ENCODE results near the gene ANOS1.
"Not testable (repeated sequence)": the region's sequence is repeated elsewhere in the genome, so short reads cannot be mapped to it uniquely, and the experiment has no call there.

ANOS1 gene, protein sequence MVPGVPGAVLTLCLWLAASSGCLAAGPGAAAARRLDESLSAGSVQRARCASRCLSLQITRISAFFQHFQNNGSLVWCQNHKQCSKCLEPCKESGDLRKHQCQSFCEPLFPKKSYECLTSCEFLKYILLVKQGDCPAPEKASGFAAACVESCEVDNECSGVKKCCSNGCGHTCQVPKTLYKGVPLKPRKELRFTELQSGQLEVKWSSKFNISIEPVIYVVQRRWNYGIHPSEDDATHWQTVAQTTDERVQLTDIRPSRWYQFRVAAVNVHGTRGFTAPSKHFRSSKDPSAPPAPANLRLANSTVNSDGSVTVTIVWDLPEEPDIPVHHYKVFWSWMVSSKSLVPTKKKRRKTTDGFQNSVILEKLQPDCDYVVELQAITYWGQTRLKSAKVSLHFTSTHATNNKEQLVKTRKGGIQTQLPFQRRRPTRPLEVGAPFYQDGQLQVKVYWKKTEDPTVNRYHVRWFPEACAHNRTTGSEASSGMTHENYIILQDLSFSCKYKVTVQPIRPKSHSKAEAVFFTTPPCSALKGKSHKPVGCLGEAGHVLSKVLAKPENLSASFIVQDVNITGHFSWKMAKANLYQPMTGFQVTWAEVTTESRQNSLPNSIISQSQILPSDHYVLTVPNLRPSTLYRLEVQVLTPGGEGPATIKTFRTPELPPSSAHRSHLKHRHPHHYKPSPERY

DNA sequence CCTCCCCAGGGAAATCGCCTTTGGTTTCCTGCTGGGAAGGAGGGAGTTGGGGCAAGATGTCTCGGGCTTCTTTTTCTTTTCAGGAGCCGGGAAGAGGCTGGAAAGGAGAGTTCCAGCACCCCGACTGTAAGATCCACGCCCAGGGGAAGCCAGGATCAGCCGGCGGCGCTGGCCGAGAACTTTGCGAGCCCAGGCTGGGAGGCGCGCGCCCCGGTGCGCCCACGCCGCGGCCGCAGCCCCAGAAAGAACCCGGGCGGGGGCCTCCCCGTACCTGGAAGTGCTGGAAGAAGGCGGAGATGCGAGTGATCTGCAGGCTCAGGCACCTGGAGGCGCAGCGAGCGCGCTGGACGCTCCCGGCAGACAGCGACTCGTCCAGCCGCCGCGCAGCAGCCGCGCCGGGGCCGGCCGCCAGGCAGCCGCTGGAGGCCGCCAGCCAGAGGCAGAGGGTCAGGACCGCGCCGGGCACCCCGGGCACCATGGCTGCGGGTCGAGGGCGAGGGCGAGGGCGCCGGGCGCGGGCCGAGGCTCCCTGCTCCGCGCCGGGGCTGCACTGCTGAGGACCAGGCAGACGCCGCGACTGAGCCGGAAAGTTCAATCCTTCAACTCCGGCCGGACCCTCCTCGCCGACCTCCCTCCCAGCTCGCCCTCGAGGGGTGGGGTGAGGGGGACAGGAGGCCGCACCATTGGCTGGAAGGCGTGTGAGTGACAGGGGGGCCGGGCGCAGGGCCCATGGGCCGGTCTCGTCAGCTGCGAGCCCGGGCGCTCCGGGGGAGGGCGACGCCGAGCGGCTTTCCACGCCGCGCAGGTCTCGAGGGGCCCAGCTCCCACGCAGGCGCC lies at the start of gene ANOS1:
ANOS1 (minus strand) TSS at position 579 of the 837 bp plus-strand sequence; CDS start at position 478, 101 bp downstream.
- DNase-seq (ENCODE audit: low read depth in 3 of 3), result no peak

DNA sequence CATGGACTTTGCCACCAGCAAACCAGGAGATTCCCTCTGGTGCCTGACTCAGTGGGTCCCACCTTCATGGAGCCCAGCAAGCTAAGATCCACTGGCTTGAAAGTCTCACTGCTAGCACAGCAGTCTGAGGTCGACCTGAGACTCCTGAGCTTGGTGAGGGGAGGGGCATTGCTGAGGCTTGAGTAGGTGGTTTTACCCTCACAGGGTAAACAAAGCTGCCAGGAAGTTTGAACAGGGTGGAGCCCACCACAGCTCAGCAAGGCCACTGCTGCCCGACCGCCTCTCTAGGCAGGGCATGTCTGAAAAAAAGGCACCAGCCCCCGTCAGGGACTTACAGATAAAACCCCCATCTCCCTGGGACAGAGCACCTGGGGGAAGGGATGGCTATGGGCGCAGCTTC lies 41.2 kb upstream of the ANOS1 start:
- no peak for DNase-seq (ENCODE audit: low read depth in 3 of 3)

DNA sequence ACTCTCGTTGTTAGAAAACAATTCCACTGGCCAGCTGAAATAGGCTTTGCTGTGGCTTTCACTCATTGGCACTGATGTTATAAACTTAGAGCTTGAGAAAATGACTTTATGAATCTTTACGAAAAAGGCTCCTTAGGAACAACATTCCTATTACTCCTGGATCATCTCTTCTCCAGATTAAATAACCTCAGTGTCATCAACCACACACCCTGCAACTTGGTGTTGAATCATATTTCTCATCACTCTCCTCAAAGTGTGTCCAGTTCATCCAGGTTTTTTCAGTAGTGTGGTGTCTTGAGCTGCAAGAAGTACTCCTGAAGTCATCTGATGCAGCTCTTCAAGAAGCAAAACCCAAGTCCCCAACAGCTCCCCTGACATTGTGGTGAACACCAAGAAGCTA lies 28.1 kb upstream of the ANOS1 start:
- DNase-seq (ENCODE audit: low read depth in 3 of 3), result no peak

DNA sequence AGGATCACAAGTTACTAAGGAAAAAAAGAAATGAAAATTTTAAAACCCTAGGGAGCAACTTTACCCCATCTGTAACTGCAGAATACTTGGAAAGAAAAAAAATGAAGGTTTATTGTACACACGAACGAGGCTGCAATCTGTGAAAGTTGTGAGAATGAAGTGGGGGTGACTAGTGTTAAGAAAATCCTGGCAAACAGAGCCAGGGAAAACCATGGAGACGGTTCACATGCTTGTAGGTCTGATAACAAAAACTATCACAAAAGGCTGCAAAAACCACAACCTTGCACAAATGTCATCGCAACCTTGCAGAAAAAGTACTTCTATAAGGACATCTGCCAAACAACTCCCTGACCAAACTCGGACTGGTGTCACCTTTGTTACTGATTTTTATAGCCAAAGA lies 26.8 kb upstream of the ANOS1 start:
- DNase-seq (ENCODE audit: low read depth in 3 of 3), result not testable (repeated sequence)

DNA sequence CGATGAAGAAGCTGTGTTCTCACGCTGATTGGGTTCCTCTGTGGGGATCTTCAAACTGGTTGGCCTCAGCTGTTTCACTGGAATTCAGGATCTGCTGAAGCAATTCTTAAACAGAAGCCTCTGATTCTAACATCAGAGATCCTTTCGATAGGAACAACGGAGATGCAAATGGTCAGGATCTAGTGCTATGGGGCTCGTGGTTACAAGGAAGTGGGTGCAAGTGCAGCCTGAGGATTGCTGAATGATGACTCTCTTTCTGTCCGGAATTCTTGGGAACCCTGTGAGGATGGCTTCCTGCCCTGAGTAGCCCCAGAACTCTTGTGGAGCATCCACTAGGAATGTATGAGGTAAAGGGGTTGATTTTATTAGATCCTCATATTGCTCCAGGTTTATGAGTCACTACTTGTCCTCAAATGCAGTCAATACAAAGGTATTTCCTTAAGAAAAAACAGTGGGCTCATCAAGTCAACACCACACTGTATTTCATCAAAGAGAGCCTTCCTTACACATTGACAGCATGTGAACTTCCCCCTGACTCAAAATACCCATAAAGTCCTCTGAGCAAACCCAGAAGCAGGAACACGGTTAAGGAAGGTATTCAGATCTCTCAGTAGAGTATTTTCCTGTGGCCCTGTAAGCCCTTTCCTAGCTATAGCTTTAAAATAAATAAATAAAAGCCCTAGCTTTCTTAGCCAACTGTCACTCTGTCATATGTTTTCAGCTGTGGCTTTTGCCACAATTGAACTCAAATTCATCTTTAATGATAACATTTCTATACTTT lies 25.9 kb upstream of the ANOS1 start:
- not testable (repeated sequence) for DNase-seq (ENCODE audit: low read depth in 3 of 3)

DNA sequence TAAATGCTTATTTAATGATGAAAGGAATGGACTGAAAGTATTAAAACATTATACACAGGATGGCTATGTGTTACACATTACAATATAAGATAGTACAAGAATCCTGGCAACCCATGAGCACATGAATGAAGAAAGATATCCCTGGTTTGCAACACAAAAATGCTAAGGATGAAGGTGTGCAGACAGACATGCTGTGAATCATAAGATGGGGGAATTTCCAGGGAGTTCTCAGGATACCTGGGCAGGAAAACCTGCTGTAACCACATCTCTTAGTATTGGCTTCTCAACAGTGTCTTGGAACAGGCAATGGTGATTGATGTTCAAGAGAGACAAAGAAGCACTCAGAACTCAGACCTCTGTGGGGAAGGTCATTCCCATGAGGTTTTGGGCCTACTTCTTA lies 23.9 kb upstream of the ANOS1 start:
- no peak for DNase-seq (ENCODE audit: low read depth in 3 of 3)

DNA sequence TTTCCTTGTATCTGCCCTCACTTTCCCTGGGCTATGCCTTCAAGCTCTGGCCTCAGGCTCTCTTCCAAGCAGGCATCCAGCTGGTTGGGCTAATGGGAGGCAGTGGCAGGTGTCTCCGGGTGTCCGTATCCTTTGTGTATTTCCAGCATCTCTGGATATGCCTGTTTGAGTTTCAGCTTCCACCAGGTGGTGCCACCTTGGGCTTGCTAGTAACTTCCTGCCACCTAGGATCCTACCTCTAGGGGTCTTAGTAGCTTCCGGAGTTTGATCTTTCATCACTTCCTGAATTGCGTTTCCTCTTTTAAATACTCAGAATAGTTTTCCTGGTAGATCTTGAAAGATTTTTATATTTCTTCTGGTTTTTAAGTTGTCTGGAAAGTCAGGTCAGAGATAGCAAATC lies 23.2 kb upstream of the ANOS1 start:
- no peak for DNase-seq (ENCODE audit: low read depth in 3 of 3)

DNA sequence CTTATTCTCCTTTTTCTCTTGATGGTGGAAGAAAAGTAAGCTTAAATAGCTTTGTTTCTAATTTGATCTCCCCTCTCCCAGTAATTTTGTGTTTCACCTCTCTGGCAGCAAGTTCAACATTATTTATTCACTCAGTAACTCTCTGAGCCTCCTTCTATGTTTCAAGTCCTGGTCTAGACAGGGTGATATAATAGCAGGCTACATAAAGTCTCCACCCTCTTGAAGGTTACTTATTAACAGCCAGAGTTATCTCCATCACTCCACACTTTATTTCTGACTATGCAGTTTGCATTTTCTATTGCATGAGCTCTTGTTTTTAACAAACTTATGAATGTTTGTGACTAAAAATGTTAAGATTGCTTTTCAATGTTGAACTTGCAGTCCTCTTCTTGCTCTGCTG lies 17.8 kb upstream of the ANOS1 start:
- no peak for DNase-seq (ENCODE audit: low read depth in 3 of 3)

DNA sequence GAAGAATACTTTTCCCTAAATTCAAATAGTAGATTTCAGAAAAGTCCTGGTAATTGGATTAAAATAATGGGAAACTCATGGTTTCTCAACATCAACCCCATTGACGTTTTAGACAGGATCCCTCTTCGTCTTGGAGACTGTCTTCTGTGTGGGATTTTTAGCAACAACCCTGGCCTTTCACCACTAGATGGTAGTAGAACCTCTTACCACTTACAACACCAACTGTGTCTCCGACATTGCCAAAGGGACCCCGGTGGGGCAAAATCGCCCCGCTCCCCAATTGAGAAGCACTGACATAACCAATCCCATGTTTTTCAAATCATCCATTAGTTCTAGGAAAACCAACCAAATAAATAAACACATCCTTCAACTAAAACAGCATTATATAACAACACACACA lies 16.9 kb upstream of the ANOS1 start:
- DNase-seq (ENCODE audit: low read depth in 3 of 3), result no peak

DNA sequence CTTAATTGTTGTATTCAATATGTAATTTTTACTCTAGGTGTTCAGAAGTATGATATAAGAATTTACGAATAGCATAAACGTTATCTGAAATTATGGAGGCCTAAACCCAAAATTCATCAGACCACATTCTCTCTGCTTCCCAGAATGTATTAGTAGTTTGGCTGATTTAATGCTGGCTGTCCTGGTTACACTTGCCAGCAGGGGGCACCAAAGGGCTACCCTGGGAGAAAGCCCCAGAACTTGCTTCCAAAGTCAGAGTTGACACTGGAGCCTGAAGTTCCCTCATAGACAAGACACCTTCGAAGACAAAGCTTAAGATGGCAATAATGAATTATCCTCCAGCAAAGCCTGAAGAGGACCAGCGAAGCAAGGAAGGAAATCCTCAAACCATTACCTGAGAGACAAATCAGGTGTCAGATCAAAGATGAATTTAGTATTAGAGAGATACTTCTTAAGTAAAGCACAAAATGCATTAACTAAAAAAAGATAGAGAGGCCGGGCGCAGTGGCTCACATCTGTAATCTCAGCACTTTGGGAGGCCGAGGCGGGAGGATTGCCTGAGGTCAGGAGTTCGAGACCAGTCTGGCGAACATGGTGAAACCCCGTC lies 11.3 kb upstream of the ANOS1 start:
- DNase-seq (ENCODE audit: low read depth in 3 of 3), result peak; percentile 6 to 47 (median 16)

DNA sequence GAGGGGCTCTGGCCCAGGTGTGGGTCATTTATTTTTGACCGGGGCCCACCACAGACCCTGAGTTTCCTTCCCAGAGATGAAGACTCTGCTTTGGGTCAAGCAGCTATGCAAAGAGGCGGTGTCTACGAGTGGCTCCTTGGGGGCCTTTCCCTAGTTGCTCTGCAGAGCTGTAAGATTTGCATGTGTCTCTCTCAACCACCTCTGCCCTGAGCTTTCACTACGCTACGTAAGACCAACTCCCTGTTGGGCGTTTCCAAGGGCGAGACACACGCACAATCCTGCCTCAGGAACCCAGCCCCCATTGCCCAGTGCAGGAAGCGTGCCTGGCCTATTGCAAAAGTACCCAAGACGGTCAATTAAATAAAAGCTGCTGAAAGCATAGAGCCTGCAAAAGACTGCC lies 10.0 kb upstream of the ANOS1 start:
- no peak for DNase-seq (ENCODE audit: low read depth in 3 of 3)

DNA sequence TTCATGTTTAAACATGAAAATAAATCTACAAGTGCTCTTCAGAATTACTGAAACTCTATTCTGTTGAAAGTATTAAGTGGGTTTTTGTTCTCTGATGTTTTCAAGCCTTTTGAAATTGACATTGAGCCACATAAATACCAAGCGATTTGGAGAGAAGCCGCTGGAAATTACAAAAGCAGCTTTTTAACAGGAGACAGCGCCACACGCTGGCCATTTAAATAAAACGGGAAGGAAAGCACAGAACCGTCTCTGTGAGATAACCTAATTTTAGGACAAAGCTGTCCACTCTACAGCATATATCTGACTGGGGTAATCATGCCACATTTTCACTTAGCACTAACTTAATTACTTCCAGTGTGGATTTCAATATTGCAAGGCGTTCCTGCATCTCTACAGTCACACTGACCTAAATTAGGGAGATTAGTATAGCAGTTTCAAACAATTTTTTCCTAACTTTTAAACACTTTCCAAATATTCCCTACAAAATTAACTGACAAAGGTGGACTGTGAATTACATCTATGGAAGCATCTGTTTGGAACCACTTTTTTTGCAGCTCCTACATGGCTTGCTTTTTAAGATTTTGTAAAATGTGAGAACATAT lies 6.8 kb upstream of the ANOS1 start:
- DNase-seq (ENCODE audit: low read depth in 3 of 3), result no peak

DNA sequence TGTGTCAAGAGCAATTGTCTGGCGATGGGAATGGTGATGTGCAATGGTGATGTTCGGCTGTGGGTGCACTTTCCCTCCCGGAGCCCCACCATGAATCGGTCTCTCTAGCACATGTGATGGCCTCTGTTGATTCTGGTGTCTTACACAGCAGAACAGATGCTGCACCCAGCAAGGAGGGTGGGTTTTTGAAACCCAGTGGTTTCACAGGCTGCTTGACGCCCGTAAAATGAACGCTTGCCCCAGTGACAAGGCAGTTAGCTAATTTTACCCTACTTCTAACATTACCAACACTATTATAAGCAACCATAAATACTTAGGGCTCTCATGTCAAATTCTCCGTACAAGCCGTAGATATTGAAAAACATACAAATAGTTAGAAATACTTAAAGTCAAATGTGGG lies 5.9 kb upstream of the ANOS1 start:
- DNase-seq (ENCODE audit: low read depth in 3 of 3), result no peak

DNA sequence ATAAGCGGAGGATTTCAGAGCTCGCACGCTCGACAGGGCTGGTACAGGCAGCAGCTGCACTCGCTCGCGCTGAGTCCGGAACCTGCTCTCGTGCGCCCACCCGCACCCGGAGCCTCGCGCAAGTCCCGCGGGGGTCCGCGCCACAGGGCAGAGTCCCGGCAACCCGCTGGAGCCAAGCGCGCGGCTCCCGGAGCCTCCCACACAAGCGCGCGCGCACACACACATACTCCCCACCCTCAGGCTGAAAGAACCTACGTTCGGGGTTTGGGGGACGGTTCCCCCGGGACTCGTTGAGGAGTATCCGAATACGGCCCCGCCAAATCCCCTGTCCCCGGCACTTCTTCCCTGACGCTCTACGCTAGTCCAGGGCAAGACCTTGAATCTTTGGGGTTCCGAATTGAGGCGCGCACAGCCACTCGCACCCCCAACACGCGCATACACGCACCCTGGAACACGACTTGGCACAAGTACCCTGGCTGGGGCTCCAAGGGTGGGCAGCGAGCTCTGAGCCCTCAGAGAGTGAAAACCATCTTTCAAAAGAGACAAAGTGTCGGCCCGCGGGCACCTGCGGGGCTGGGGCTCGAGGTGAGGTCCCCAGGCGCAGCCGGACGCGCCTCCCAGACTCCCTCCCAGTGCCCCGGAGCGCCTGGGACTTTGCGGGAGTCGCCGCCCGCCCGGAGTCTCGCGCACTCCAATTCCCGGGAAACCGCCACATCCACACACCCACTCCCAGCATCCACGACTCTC lies 952 bp downstream of the ANOS1 start:
- DNase-seq (ENCODE audit: low read depth in 3 of 3), result no peak

DNA sequence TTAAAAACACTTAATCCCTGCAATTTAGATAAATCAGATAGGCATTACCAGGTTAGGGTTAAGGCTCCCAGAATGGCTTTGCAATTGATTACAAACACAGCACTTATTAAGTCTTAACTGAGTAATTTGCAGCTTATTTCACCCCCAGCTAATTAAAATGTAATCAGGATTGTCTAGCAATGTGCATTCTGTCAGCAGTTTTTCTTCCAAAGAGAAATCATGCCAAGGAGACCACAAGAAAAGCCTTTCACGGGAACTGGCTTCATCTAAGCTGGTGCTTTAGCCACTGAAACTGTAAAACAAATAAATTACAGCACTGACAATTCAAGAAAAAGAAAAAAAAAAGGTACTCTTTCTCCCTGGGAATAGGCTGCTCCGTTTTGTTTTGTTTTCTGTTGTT lies 2.1 kb downstream of the ANOS1 start:
- DNase-seq (ENCODE audit: low read depth in 3 of 3), result no peak

DNA sequence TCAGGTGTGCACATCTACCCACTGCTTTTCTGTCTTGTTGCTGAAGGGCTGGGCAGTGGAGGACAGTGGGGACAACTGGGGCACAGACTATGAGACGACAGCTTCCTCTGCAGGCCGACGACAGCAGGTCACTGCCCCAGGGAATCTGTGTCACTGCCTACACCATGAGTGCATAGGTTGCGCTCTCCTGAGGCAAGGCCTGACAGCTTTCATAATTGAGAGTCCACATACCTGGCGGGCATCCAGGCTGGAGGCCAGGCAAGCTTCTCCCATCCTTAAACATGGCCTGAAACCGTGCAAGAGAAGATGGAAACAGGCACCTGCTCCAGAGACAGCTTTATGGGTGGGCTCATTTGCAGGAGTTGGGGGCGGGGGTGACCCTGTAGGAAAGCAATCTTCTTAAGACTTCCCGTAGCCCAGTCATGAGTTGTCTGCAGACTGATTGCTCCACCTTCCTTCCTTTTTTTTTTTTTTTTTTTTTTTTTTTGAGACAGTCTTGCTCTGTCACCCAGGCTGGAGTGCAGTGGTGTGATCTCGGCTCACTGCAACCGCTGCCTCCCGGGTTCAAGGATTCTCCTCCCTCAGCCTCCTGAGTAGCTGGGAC lies 2.9 kb downstream of the ANOS1 start:
- no peak for DNase-seq (ENCODE audit: low read depth in 3 of 3)

DNA sequence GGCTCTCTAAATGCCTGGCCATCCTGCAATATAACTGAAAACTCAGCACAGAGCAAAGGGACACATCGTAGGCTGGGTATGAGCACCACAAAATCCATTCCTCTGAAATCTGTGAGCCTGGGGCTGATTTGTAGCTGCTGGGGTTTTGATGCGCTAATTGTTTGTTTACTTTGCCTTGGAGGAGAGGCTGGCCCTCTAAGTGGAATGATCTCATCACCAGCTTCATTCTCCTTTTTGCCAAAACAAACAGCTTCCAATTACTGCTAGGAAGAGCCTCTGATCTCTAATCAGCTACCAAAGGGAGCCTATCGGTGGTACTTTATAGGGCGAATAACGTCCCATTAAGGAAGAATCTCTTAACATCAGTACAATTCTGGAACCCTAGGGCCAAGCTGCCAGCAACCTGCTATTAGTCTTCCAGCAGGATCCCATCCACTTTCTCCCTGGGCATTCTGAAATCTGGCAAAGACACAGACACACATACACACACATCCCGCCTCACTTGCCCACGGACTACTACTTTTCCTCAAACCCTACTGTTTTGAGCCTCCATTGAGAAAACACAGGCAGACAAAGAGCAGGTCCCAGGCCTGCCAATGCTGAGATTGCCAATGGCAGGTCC lies 5.8 kb downstream of the ANOS1 start:
- DNase-seq (ENCODE audit: low read depth in 3 of 3), result no peak

DNA sequence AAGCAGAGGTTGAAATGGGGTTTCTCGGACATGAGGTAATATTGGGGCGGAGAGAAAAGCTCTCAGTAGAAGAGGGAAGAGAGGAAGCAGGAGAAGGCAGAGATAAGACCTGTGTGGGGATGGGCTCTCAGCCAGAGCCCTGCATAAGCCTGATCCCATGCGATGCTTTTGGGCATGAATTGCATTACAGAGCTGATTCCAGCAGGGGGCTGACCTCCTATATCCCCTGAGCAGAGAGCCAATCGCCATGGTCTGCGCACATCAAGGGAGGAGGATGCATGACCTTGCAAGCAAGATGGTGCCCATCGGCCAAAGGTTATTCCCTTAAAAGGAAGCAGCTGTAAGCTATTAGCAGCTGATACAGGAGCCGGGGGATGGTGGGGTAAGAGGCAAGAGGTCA lies 7.6 kb downstream of the ANOS1 start:
- DNase-seq (ENCODE audit: low read depth in 3 of 3), result no peak

DNA sequence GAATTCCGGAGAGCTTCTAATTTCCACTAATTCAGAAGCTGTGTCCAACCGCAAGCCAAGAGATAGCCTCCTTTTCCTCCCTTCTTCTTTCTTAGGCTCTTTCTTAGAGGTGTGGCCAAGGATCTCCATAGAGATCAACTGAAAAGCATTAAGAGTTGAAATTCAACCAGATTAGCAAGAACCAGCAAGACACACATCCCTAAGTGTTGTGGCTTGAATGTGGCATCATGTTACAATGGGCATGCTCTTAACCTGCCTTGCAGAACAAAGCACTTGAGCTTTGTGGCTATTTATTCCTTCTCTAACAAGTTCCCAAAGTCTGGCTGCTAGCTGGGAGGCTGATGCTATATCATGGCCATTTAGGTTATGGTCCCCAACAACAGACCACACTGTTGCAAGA lies 10.4 kb downstream of the ANOS1 start:
- DNase-seq (ENCODE audit: low read depth in 3 of 3), result no peak
